Loucy (cell line): ENCODE data around the gene CENPE.

Experiments
- H2AFZ ChIP-seq: fragments of 200-600 bp; sonication (generic); 2 replicates; pipeline ENCODE4 v1.6.0; 2016; ENCODE audit warnings: antibody characterized with exemption, mild to moderate bottlenecking, low read length, moderate library complexity
- H3F3A ChIP-seq: fragments of 200-600 bp; 2 replicates; pipeline ENCODE4 v1.6.0; 2016; ENCODE audit warnings: antibody characterized with exemption, low read depth, mild to moderate bottlenecking
- H3K27me3 ChIP-seq: fragments of 200-600 bp; sonication (generic); 2 replicates; pipeline ENCODE4 v1.6.1; 2014; ENCODE audit warnings: low read length, mild to moderate bottlenecking; ENCODE audit not compliant: insufficient read depth, poor library complexity, severe bottlenecking
- H3K36me3 ChIP-seq: fragments of 200-600 bp; sonication (generic); 2 replicates; pipeline ENCODE4 v1.6.1; 2016; ENCODE audit warnings: low read length; ENCODE audit not compliant: insufficient read depth
- H3K4me1 ChIP-seq: fragments of 200-600 bp; sonication (generic); 2 replicates; pipeline ENCODE4 v1.5.1; 2014; ENCODE audit warnings: low read length, mild to moderate bottlenecking; ENCODE audit not compliant: insufficient read depth, poor library complexity, severe bottlenecking
- H3K4me2 ChIP-seq: fragments of 200-600 bp; sonication (generic); 2 replicates; pipeline ENCODE4 v1.6.0; 2014; ENCODE audit warnings: antibody characterized with exemption, low read length, low read depth, mild to moderate bottlenecking; ENCODE audit not compliant: poor library complexity, severe bottlenecking
- H3K4me3 ChIP-seq: fragments of 200-600 bp; sonication (generic); 2 replicates; pipeline ENCODE4 v1.5.1; 2014; ENCODE audit warnings: low read length, mild to moderate bottlenecking, mixed read lengths; ENCODE audit not compliant: poor library complexity, severe bottlenecking
- H3K79me2 ChIP-seq: fragments of 200-600 bp; sonication (generic); 2 replicates; pipeline ENCODE4 v1.6.1; 2014; ENCODE audit warnings: low read length; ENCODE audit not compliant: insufficient read depth
- H3K9ac ChIP-seq: fragments of 200-600 bp; sonication (generic); 2 replicates; pipeline ENCODE4 v1.6.0; 2014; ENCODE audit warnings: mild to moderate bottlenecking, low read depth, low read length, moderate library complexity; ENCODE audit not compliant: poor library complexity, severe bottlenecking
- H3K9me2 ChIP-seq: fragments of 200-600 bp; sonication (generic); replicated peaks from 2 replicates; pipeline ENCODE4 v1.6.1; 2016; ENCODE audit warnings: low read depth, low read length, mixed read lengths
- H3K9me3 ChIP-seq: fragments of 200-600 bp; sonication (generic); 2 replicates; pipeline ENCODE4 v1.6.1; 2014; ENCODE audit warnings: mild to moderate bottlenecking, antibody characterized with exemption, low read length, low read depth; ENCODE audit not compliant: insufficient read depth
- H4K20me1 ChIP-seq: fragments of 200-600 bp; sonication (generic); 2 replicates; pipeline ENCODE4 v1.6.0; 2014; ENCODE audit warnings: antibody characterized with exemption, low read length, mild to moderate bottlenecking; ENCODE audit not compliant: insufficient read depth, poor library complexity, severe bottlenecking
- CTCF ChIP-seq: fragments of 200-600 bp; sonication (generic); conservative IDR thresholded peaks from 2 replicates; pipeline ENCODE4 v1.5.1; 2014; ENCODE audit warnings: mild to moderate bottlenecking, antibody characterized with exemption, low read length
- EZH2phosphoT487 ChIP-seq: fragments of 200-600 bp; IDR thresholded peaks from 2 replicates; pipeline ENCODE4 v1.6.1; 2018; ENCODE audit warnings: antibody characterized with exemption, mild to moderate bottlenecking, moderate library complexity, borderline replicate concordance

CENPE gene

GRCh38 chr4:103104886-103105285 is 93.3 kb downstream of the CENPE start:
- Histone ChIP-seq H4K20me1 (no peaks in the 10 kb centered on the region), H2AFZ (no peak overlapping the region), H3K4me2 (no peak overlapping the region), H3K36me3 (peaks cover 31% of the 10 kb centered on the region; the same call in 1 of the 2 replicates), H3F3A (no peaks in the 10 kb centered on the region), H3K9me3 (no peaks in the 10 kb centered on the region), H3K79me2 (no peaks in the 10 kb centered on the region), H3K27me3 (no peaks in the 10 kb centered on the region), H3K4me3 (no peak overlapping the region), H3K9me2 (no peaks in the 10 kb centered on the region), H3K9ac (no peak overlapping the region), H3K4me1 (peaks cover 4% of the 10 kb centered on the region)
- TF ChIP-seq EZH2phosphoT487 (no peak), CTCF (no peak)

GRCh38 chr4:103100691-103101090 is 97.5 kb downstream of the CENPE start:
- Histone ChIP-seq H3K27me3 (no peaks in the 10 kb centered on the region), H3K9ac (no peak overlapping the region), H3K36me3 (no peaks in the 10 kb centered on the region), H3K9me3 (no peaks in the 10 kb centered on the region), H3F3A (no peaks in the 10 kb centered on the region), H2AFZ (no peak overlapping the region), H3K4me2 (no peak overlapping the region), H3K4me1 (peaks cover 15% of the 10 kb centered on the region), H4K20me1 (no peaks in the 10 kb centered on the region), H3K79me2 (no peaks in the 10 kb centered on the region), H3K4me3 (no peak overlapping the region), H3K9me2 (no peaks in the 10 kb centered on the region)
- TF ChIP-seq EZH2phosphoT487 (no peak), CTCF (no peak)

GRCh38 chr4:103099691-103100392 is 98.3 kb downstream of the CENPE start, which contains the start of gene BDH2:
BDH2 (minus strand) TSS chr4:103099834; CDS start chr4:103096254, 3,580 bp downstream.
- no peaks in the 10 kb centered on the region for H3K27me3 ChIP-seq
- H3K9me3 ChIP-seq: no peaks in the 10 kb centered on the region
- H3K4me3 ChIP-seq: peak within 1 kb of the TSS; percentile 78
- peaks cover 15% of the 10 kb centered on the region for H3K4me1 ChIP-seq
- peak; percentile 81 for TF ChIP-seq CTCF
- no peak for TF ChIP-seq EZH2phosphoT487
- no peaks in the 10 kb centered on the region for H4K20me1 ChIP-seq
- H3K9me2 ChIP-seq: no peaks in the 10 kb centered on the region
- no peaks in the 10 kb centered on the region for H3K79me2 ChIP-seq
- no peaks in the 10 kb centered on the region for H3K36me3 ChIP-seq
- H3F3A ChIP-seq: no peaks in the 10 kb centered on the region
- H2AFZ ChIP-seq: peak within 1 kb of the TSS; percentile 87
- peak within 1 kb of the TSS; percentile 84 for H3K4me2 ChIP-seq
- peak within 1 kb of the TSS; percentile 73 for H3K9ac ChIP-seq
